OCI-LY1 (cell line): ENCODE measurements around the gene KCNJ3.
A peak's percentile ranks its signal among the peaks of the same experiment; 100 is the strongest.

Experiments
- H2AFZ ChIP-seq: fragments of 200-600 bp; sonication (generic), shearing (Covaris generic); 2 replicates; pipeline ENCODE4 v1.6.0; 2014; ENCODE audit warnings: antibody characterized with exemption, mild to moderate bottlenecking, low read length
- H3F3A ChIP-seq: fragments of 200-600 bp; sonication (generic), shearing (Covaris generic); 2 replicates; pipeline ENCODE4 v1.6.0; 2014; ENCODE audit warnings: mild to moderate bottlenecking, antibody characterized with exemption, low read length, moderate library complexity; ENCODE audit not compliant: insufficient read depth
- H3K27ac ChIP-seq: fragments of 200-600 bp; sonication (generic); 2 replicates; pipeline ENCODE4 v1.5.1; 2014; ENCODE audit warnings: low read length, mixed run types, mild to moderate bottlenecking, low read depth; ENCODE audit not compliant: poor library complexity, severe bottlenecking
- H3K27me3 ChIP-seq: fragments of 200-600 bp; sonication (generic); 2 replicates; pipeline ENCODE4 v1.6.0; 2014; ENCODE audit warnings: antibody characterized with exemption, mild to moderate bottlenecking, low read length, moderate library complexity; ENCODE audit not compliant: insufficient read depth
- H3K36me3 ChIP-seq: fragments of 200-600 bp; sonication (generic); 2 replicates; pipeline ENCODE4 v1.6.1; 2014; ENCODE audit warnings: mild to moderate bottlenecking, antibody characterized with exemption, low read length, moderate library complexity, mixed read lengths; ENCODE audit not compliant: insufficient read depth
- H3K4me1 ChIP-seq: fragments of 200-600 bp; sonication (generic); 2 replicates; pipeline ENCODE4 v1.5.1; 2014; ENCODE audit warnings: mild to moderate bottlenecking, low read length, moderate library complexity; ENCODE audit not compliant: insufficient read depth, severe bottlenecking
- H3K4me2 ChIP-seq: fragments of 200-600 bp; sonication (generic), shearing (Covaris generic); 2 replicates; pipeline ENCODE4 v1.6.1; 2014; ENCODE audit warnings: low read length
- H3K4me3 ChIP-seq: fragments of 200-600 bp; sonication (generic); 2 replicates; pipeline ENCODE4 v1.5.1; 2014; ENCODE audit warnings: low read length, low read depth, mild to moderate bottlenecking, mixed read lengths; ENCODE audit not compliant: poor library complexity, severe bottlenecking
- H3K79me2 ChIP-seq: fragments of 200-600 bp; shearing (Covaris generic); 2 replicates; pipeline ENCODE4 v1.6.1; 2016; ENCODE audit warnings: mixed run types, low read length, mixed read lengths; ENCODE audit not compliant: insufficient read depth
- H3K9ac ChIP-seq: fragments of 200-600 bp; sonication (generic), shearing (Covaris generic); 2 replicates; pipeline ENCODE4 v1.6.1; 2014; ENCODE audit warnings: mild to moderate bottlenecking, low read length, mixed read lengths
- H3K9me2 ChIP-seq: fragments of 200-600 bp; sonication (generic), shearing (Covaris generic); 2 replicates; pipeline ENCODE4 v1.6.1; 2014; ENCODE audit warnings: low read depth, mild to moderate bottlenecking, low read length, mixed read lengths
- H3K9me3 ChIP-seq: fragments of 200-600 bp; shearing (Covaris generic); 2 replicates; pipeline ENCODE4 v1.6.1; 2014; ENCODE audit warnings: low read length, mixed read lengths
- H4K20me1 ChIP-seq: fragments of 200-600 bp; sonication (generic), shearing (Covaris generic); 2 replicates; pipeline ENCODE4 v1.6.0; 2016; ENCODE audit warnings: mild to moderate bottlenecking, low read length; ENCODE audit not compliant: insufficient read depth
- EZH2 ChIP-seq: fragments of 200-600 bp; sonication (generic), shearing (Covaris generic); IDR thresholded peaks from 2 replicates; pipeline ENCODE4 v1.8.0; 2017; ENCODE audit warnings: borderline replicate concordance, mixed run types, mild to moderate bottlenecking, antibody characterized with exemption, low read length, moderate library complexity, mixed read lengths
- TF ChIP-seq, protein P1 (sequence below): fragments of 200-600 bp; sonication (generic), shearing (Covaris generic); IDR thresholded peaks from 2 replicates; pipeline ENCODE4 v1.5.1; 2017; ENCODE audit warnings: mild to moderate bottlenecking, antibody characterized with exemption, low read length, moderate library complexity, mixed read lengths

KCNJ3 gene

DNA sequence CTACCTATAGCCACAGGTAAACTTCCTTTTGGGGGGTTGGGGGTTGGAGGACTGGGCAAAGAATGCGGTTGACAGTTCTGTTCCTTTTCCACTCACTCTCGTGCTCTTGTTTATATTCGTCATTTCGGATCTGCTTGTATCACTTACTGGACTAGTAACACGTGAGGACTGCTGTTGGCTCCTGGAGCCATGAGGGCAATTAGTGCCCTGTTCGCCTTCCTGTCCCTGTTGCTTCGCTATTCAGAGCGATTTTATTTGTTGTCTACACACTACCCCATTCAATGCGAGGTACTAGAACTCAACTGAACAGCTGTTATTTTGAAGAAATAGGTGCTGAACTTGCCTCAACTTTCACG is 1.1 kb downstream of the KCNJ3 start:
- no peaks in the 10 kb centered on the region for H4K20me1 ChIP-seq
- H3K27ac ChIP-seq, result no peak overlapping the region
- H3K27me3 ChIP-seq, result no peaks in the 10 kb centered on the region
- peaks cover 8% of the 10 kb centered on the region for H3K4me1 ChIP-seq
- H3K9ac ChIP-seq, result no peak overlapping the region
- H3K4me2 ChIP-seq, result no peak overlapping the region
- H3K9me3 ChIP-seq, result no peaks in the 10 kb centered on the region
- no peaks in the 10 kb centered on the region for H3F3A ChIP-seq
- no peak overlapping the region for H3K4me3 ChIP-seq
- no peaks in the 10 kb centered on the region for H3K79me2 ChIP-seq
- H3K9me2 ChIP-seq, result no peaks in the 10 kb centered on the region
- H3K36me3 ChIP-seq, result no peaks in the 10 kb centered on the region; the same call in 1 of the 2 replicates
- TF ChIP-seq, protein P1, sequence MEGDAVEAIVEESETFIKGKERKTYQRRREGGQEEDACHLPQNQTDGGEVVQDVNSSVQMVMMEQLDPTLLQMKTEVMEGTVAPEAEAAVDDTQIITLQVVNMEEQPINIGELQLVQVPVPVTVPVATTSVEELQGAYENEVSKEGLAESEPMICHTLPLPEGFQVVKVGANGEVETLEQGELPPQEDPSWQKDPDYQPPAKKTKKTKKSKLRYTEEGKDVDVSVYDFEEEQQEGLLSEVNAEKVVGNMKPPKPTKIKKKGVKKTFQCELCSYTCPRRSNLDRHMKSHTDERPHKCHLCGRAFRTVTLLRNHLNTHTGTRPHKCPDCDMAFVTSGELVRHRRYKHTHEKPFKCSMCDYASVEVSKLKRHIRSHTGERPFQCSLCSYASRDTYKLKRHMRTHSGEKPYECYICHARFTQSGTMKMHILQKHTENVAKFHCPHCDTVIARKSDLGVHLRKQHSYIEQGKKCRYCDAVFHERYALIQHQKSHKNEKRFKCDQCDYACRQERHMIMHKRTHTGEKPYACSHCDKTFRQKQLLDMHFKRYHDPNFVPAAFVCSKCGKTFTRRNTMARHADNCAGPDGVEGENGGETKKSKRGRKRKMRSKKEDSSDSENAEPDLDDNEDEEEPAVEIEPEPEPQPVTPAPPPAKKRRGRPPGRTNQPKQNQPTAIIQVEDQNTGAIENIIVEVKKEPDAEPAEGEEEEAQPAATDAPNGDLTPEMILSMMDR, result no peak
- no peak for TF ChIP-seq EZH2
- no peak overlapping the region for H2AFZ ChIP-seq

DNA sequence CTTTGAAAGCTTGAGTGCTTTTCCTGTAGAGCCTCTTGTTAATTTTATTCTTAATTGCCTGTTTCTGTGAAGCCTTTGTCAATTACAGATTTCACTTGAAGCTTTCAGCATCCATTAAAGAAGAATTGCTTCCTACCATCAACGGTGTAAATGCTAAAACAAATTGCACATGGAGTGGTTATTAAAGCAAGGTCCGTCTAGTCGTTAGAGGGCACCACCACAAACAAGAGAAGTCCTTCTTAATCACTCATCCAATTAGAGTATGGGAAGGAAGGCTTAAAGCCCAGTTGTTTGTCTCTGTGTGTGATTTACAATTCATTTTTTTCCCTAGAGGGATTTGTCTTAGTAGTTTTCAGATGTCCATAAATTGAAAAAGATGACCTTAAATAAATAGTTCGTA is 1.6 kb downstream of the KCNJ3 start:
- Histone ChIP-seq H3K9ac (no peak overlapping the region), H3F3A (no peaks in the 10 kb centered on the region), H3K9me3 (no peaks in the 10 kb centered on the region), H3K9me2 (no peaks in the 10 kb centered on the region), H3K27ac (no peak overlapping the region), H2AFZ (no peak overlapping the region), H3K36me3 (no peaks in the 10 kb centered on the region; the same call in 1 of the 2 replicates), H4K20me1 (no peaks in the 10 kb centered on the region), H3K4me2 (no peak overlapping the region), H3K79me2 (no peaks in the 10 kb centered on the region), H3K4me1 (peaks cover 8% of the 10 kb centered on the region), H3K27me3 (no peaks in the 10 kb centered on the region), H3K4me3 (no peak overlapping the region)
- TF ChIP-seq, protein P1, result peak; percentile 23; the same call in 1 of the 2 replicates
- no peak for TF ChIP-seq EZH2

DNA sequence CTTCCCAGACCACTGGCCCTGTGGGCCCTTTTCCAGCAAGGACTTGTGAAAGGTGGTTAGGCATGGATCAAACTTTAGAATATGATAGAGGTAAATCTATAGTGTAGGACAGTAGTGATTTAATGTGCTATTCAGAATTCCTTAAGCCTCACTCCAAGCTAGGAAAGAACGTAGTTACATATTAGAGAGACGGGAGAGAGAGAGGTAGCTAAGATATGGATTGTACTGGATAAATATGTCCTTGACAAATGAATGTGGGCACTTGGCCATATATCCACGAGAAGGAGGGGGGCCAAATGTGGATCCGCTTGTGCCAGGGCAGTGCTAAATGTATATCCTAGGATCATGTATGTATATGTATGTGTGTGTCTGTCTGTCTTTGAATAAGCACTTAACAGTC is 6.5 kb downstream of the KCNJ3 start:
- Histone ChIP-seq H3K4me2 (no peak overlapping the region), H3K9ac (no peak overlapping the region), H2AFZ (no peak overlapping the region), H3K27me3 (no peaks in the 10 kb centered on the region), H3K9me3 (no peaks in the 10 kb centered on the region), H3K27ac (no peak overlapping the region), H3K79me2 (no peaks in the 10 kb centered on the region), H3K4me3 (no peak overlapping the region), H4K20me1 (no peaks in the 10 kb centered on the region), H3F3A (no peaks in the 10 kb centered on the region), H3K9me2 (no peaks in the 10 kb centered on the region), H3K36me3 (no peaks in the 10 kb centered on the region), H3K4me1 (peaks cover 33% of the 10 kb centered on the region)
- no peak for TF ChIP-seq EZH2
- TF ChIP-seq, protein P1, result no peak
